ENCODE measurements around the gene ZNF705A.
"Not testable (repeated sequence)": the region's sequence is repeated elsewhere in the genome, so short reads cannot be mapped to it uniquely, and the experiment has no call there.

GRCh38 chr12:8197685-8198308 is 41.0 kb downstream of the ZNF705A start:
- TF ChIP-seq CTCF, EP300, POLR2AphosphoS5 (IDR thresholded peaks at IDR 0.05): not testable (repeated sequence)

Measured in stomach (tissue), 4 donors.